Measurements from ENCODE around the gene SRRM2.

The SRRM2 gene

GRCh38 chr16:2713523-2713922 lies 38.9 kb upstream of the SRRM2 start:
- Histone ChIP-seq H3K4me1 (no peaks in the 10 kb centered on the region), H3K27me3 (no peaks in the 10 kb centered on the region), H3K36me3 (no peaks in the 10 kb centered on the region; the same call in none of the 2 replicates), H3K9me3 (no peaks in the 10 kb centered on the region), H3K4me3 (ENCODE audit: low read depth, low read length) (no peak overlapping the region)
- DNase-seq, result peak; percentile 8
- TF ChIP-seq, protein P1, sequence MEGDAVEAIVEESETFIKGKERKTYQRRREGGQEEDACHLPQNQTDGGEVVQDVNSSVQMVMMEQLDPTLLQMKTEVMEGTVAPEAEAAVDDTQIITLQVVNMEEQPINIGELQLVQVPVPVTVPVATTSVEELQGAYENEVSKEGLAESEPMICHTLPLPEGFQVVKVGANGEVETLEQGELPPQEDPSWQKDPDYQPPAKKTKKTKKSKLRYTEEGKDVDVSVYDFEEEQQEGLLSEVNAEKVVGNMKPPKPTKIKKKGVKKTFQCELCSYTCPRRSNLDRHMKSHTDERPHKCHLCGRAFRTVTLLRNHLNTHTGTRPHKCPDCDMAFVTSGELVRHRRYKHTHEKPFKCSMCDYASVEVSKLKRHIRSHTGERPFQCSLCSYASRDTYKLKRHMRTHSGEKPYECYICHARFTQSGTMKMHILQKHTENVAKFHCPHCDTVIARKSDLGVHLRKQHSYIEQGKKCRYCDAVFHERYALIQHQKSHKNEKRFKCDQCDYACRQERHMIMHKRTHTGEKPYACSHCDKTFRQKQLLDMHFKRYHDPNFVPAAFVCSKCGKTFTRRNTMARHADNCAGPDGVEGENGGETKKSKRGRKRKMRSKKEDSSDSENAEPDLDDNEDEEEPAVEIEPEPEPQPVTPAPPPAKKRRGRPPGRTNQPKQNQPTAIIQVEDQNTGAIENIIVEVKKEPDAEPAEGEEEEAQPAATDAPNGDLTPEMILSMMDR (IDR thresholded peaks at IDR 0.05; ENCODE audit: low read depth, low read length), result no peak

DNA sequence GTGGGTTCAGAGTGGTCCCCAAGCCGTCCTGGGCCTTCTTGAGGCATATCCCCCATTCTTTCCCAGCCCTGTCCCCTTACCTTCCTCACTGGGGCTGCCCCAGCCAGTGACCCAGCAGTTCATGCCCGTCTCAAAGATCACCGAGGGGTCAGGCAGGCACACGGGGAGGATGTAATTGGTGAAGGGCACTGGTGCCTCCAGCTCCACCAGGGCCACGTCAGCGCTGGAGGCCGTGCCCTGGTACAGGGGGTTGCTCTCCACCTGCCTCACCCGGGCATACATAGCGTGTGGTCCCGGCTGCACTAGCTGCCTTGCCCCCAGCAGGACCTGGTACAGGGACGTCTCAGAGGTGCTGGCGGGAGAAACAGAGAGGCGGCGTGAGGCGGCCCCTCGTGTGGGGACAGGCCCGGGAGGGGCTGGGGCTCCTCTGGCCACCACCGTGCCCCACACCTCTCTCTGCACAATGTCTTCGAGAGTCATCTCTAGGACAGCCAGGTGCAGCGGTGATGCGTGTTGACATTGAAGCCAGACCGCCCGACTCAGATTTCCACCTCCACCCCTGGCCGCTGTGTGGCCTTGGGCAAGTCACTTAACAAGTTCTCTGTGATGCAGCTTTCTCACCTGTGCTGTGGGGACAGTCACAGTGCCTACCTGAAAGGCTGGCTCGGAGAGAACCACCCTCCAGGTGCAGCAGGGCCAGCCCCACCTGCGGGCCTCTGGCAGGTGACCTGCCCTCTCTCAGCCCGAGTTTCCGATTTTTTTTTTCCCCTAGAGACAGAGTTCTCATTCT lies 38.3 kb upstream of the SRRM2 start:
- peak; percentile 9 for DNase-seq
- Histone ChIP-seq H3K27me3 (no peaks in the 10 kb centered on the region), H3K4me1 (no peaks in the 10 kb centered on the region), H3K4me3 (ENCODE audit: low read depth, low read length) (no peak overlapping the region), H3K36me3 (no peaks in the 10 kb centered on the region; the same call in 1 of the 2 replicates), H3K9me3 (no peaks in the 10 kb centered on the region)
- TF ChIP-seq, protein P1 (IDR thresholded peaks at IDR 0.05; ENCODE audit: low read depth, low read length), result no peak

DNA sequence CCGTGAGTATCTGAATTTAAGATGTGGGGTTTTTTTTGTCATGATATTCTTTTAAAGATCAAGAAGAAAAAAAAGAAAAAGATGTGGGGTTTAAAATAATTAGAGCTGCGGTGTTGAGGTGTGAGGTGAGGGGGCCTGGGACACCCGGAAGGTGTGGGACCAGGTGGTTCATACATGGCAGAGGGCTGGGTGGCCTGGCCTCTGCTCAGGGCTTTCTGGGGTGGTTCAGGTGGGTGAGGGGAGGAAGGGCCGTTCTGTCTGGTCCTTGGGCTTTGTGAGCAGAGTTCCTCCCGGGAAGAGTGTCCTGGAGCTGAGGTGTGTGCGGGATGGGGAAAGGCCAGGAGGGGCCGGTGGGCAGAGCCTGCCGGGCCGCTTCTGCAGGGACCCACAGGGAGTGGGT lies 37.4 kb upstream of the SRRM2 start:
- no peak for DNase-seq
- TF ChIP-seq, protein P1 (IDR thresholded peaks at IDR 0.05; ENCODE audit: low read depth, low read length), result no peak
- Histone ChIP-seq H3K27me3 (no peaks in the 10 kb centered on the region), H3K9me3 (no peaks in the 10 kb centered on the region), H3K36me3 (no peaks in the 10 kb centered on the region; the same call in 1 of the 2 replicates), H3K4me1 (no peaks in the 10 kb centered on the region), H3K4me3 (ENCODE audit: low read depth, low read length) (peak overlapping the region; percentile 53)

DNA sequence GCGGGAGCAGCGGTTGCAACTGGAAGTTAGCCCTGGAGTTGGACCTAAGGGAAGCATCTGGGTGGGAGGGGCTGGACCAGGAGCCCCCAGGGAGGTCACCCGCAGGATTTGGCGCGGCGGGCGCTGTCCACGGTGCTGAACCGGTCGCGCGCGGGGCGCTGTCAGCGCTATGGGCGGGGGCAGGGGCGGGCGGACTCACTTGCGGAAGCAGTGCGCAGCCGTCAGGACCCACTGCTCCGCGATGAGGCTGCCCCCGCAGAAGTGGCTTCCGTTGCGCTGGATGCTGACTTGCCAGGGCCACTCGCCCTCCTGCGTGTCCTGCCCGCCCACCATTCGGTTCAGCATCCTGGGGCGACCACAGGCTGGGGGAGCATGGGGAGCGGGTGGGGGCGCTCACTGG lies 36.9 kb upstream of the SRRM2 start:
- H3K9me3 ChIP-seq, result no peaks in the 10 kb centered on the region
- peak overlapping the region; percentile 53 for H3K4me3 ChIP-seq (ENCODE audit: low read depth, low read length)
- DNase-seq, result peak; percentile 63
- H3K4me1 ChIP-seq, result no peaks in the 10 kb centered on the region
- TF ChIP-seq, protein P1 (IDR thresholded peaks at IDR 0.05; ENCODE audit: low read depth, low read length), result no peak
- H3K36me3 ChIP-seq, result no peaks in the 10 kb centered on the region; the same call in 1 of the 2 replicates
- H3K27me3 ChIP-seq, result no peaks in the 10 kb centered on the region

- no peaks in the 10 kb centered on the region for H3K9me3 ChIP-seq
- TF ChIP-seq, protein P1 (IDR thresholded peaks at IDR 0.05; ENCODE audit: low read depth, low read length), result no peak
- H3K36me3 ChIP-seq, result no peaks in the 10 kb centered on the region
- no peaks in the 10 kb centered on the region for H3K27me3 ChIP-seq
- no peaks in the 10 kb centered on the region for H3K4me1 ChIP-seq
- DNase-seq, result peak; percentile 6
- H3K4me3 ChIP-seq (ENCODE audit: low read depth, low read length), result peak overlapping the region; percentile 53
These were observed 36.2 kb upstream of the SRRM2 start for GRCh38 chr16:2715966-2716885.
